LNCaP clone FGC (cell line): ENCODE measurements around the gene OR5AK2.
"Not testable (repeated sequence)": the region's sequence is repeated elsewhere in the genome, so short reads cannot be mapped to it uniquely, and the experiment has no call there.

Source experiments
- DNase-seq: peaks from one replicate; pipeline ENCODE4 v3.0.0-alpha.2; 2011; ENCODE audit warnings: low read depth
- H3K4me3 ChIP-seq: 2 replicates; pipeline ENCODE4 v1.5.1; 2011; ENCODE audit warnings: mild to moderate bottlenecking, low read depth, low read length, control low read depth
- TF ChIP-seq, protein P1 (sequence below): IDR thresholded peaks from 2 replicates; pipeline ENCODE4 v1.5.1; 2012; ENCODE audit warnings: mild to moderate bottlenecking; ENCODE audit not compliant: control insufficient read depth, insufficient read depth; ENCODE audit errors: extremely low read depth

OR5AK2 gene, protein sequence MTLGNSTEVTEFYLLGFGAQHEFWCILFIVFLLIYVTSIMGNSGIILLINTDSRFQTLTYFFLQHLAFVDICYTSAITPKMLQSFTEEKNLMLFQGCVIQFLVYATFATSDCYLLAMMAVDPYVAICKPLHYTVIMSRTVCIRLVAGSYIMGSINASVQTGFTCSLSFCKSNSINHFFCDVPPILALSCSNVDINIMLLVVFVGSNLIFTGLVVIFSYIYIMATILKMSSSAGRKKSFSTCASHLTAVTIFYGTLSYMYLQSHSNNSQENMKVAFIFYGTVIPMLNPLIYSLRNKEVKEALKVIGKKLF

DNA sequence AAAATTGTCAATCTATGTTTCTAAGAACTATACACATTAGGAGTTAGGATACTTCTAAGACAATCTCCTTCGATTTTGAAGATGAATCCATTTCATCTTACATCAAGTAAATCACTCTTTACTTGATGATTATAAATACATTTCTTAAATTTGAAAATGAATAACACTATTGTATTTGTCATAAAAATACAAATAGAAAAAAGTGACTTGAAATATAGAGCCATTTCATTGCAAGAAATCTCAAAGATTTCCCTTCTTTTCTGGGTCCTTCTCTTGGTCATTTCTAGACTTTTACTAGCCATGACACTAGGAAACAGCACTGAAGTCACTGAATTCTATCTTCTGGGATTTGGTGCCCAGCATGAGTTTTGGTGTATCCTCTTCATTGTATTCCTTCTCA, at the start of gene OR5AK2:
Gene OR5AK2, plus strand, starts transcription at position 301 of the 400 bp plus-strand sequence. Its CDS starts 0 bp downstream, at position 301.
- DNase-seq: no peak
- no peak within 1 kb of the TSS for H3K4me3 ChIP-seq
- TF ChIP-seq, protein P1, sequence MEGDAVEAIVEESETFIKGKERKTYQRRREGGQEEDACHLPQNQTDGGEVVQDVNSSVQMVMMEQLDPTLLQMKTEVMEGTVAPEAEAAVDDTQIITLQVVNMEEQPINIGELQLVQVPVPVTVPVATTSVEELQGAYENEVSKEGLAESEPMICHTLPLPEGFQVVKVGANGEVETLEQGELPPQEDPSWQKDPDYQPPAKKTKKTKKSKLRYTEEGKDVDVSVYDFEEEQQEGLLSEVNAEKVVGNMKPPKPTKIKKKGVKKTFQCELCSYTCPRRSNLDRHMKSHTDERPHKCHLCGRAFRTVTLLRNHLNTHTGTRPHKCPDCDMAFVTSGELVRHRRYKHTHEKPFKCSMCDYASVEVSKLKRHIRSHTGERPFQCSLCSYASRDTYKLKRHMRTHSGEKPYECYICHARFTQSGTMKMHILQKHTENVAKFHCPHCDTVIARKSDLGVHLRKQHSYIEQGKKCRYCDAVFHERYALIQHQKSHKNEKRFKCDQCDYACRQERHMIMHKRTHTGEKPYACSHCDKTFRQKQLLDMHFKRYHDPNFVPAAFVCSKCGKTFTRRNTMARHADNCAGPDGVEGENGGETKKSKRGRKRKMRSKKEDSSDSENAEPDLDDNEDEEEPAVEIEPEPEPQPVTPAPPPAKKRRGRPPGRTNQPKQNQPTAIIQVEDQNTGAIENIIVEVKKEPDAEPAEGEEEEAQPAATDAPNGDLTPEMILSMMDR: no peak

DNA sequence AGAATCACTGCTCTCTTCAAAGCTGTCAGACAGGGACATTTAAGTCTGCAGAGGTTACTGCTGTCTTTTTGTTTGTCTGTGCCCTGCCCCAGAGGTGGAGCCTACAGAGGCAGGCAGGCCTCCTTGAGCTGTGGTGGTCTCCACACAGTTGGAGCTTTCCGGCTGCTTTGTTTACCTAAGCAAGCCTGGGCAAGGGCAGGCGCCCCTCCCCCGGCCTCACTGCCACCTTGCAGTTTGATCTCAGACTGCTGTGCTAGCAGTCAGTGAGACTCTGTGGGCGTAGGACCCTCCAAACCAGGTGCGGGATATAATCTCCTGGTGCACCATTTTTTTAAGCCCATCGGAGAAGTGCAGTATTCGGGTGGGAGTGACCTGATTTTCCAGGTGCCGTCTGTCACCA, 43.2 kb upstream of the OR5AK2 start:
- H3K4me3 ChIP-seq, DNase-seq: not testable (repeated sequence)

DNA sequence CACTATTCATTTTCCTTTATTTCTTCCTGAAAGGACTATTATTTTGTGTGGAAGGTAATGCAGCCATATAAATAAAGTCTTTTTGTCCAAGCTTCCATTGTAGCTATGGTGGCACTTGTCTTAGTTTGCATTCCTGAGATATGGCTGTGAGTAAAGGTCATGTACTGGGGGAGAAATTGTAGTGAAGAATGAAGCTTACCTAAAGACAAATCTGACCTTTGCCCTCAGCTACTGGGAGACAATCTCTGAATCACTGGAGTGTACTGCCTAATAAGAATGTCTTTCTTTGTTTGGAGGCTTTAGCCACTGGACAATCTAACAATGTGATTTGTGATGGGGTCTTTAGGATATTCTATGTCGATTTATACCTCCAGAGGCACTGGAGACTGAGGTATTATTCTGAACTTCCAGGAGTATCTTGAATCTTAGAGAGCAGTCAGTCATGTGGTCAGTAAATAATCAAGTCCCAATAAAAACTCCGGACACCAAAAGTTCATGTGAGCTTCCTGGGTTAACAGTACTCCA, 39.7 kb upstream of the OR5AK2 start:
- TF ChIP-seq, protein P1: no peak
- DNase-seq: no peak
- no peak overlapping the region for H3K4me3 ChIP-seq

DNA sequence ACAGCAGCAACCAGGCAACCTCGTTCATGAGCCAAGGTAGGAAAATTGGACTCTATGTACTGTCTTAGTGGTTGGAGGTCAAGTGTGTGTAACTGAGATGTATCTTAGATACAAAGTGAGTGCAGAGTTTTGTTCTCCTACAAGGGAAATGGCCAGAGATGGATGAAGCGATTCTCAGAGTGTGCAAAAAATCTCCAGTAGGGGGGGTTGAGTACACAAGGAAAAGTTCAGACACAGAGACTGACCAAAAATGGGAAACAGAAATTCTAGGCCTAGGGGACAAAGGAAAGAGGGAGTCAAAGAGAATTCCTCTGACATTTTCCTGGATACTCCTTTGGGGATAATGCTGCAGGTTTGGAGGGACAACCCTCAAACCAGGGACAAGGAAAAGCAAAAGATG, 38.2 kb upstream of the OR5AK2 start:
- TF ChIP-seq, protein P1: peak; percentile 25; the same call in 1 of the 2 replicates
- H3K4me3 ChIP-seq: no peak overlapping the region
- DNase-seq: no peak

DNA sequence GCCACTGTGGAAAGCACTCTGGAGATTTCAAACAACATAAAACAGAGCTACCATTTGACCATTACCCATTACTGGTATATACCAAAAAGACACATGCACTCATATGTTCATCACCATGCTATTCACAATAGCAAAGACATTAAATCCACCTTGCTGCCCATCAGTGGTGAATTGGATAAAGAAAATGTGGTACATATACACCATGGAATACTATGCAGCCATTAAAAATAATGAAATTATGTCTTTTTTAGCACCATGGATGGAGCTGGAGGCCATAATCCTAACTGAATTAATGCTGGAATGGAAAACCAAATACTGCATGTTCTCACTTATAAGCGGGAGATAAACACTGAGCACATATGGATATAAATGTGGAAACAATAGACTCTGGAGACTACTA, 34.8 kb upstream of the OR5AK2 start:
- H3K4me3 ChIP-seq, DNase-seq: not testable (repeated sequence)

DNA sequence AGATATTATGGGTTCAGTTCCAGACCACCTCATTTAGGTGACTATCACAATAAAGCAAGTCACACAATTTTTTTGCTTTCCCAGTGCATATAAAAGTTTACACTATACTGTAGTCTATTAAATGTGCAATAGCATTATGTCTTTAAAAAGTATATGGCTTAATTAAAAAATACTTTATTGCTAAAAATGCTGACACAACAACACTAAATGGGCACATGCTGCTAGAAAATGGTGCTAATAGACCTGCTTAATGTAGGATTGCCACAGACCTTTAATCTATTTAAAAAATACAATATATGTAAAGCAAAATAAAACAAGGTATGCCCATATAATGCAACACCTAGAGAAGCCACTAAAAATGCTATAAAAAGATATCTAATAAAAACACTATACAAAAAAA, 27.1 kb upstream of the OR5AK2 start:
- no peak overlapping the region for H3K4me3 ChIP-seq
- TF ChIP-seq, protein P1: no peak
- DNase-seq: no peak

DNA sequence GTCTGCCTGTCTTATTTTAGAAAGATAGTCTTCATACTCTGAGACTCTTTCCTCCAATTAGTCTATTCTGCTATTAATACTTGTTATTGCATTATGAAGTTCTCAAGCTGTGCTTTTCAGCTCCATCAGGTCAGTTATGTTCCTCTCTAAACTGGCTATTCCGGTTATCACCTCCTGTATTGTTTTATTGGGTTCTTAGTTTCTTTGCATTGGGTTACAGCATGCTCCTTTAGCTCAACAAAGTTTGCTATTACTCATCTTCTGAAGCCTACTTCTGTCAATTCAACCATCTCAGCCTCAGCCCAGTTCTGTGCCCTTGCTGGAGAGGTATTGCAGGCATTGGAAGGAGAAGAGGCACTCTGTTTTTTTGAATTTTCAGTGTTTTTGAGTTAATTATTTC, 21.0 kb upstream of the OR5AK2 start:
- TF ChIP-seq, protein P1: no peak
- no peak overlapping the region for H3K4me3 ChIP-seq
- peak; percentile 74 for DNase-seq

DNA sequence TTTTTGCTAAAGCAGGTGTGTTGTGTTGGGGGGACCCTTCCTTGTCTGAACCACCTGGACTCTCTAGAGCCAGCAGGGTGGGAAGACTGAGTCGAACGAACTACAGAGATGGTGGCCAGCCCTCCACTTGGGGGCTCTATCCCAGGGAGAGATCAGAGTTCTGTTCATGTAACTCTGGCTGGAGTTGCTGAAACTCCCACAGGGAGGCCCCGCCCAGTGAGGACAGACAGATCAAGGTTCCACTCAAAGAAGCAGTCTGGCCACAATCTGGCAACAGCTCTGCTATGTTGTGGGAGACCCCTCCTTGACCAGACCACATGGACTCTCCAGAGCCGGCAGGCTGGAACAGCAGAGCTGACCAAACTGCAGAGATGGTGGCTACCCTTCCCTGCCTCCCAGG, 20.2 kb upstream of the OR5AK2 start:
- H3K4me3 ChIP-seq: no peak overlapping the region
- TF ChIP-seq, protein P1: no peak
- no peak for DNase-seq
